ENCODE data around the gene UNC5B. TPM values are rescaled to one million over a fixed set of nuclear protein-coding genes. Genes with fewer than 3 reads are reported as not detected.

UNC5B gene
- total RNA-seq, 1 experiment from 2014 or later: 0.25 TPM

DNA sequence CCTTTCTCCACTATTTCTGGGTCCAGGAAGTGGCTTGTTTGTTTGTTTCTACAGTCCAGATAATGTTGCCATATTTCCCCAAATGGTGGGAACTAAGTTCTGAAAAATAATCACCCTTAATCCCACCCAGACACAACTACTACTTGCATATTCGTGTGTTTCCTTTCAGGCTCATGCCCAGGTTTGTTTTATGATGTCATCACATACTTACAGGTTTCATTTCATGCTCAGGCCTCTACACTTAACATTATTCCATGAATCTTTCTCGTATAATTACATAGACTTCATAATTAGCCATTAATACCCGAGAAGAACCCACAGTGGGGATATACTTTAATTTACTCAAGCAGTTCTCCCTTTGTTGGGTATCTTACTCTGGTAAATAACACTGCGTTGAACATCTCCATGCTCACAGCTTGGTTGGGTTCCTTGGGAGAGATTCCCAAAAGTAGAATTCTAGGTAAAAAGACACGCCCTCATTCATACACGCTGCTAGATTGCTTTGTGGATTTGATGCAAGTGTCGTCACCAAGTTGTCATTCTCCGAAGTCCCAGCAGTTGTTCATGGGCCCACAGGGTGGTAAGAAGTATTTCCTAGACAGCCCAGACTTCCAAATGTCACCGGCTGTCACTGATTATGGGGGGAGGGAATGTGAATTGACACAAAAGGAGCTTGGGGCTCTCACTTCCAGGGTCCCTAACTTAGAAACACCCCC is 42.6 kb downstream of the UNC5B start:
- DNase-seq (ENCODE audit: low read depth): no peak

DNA sequence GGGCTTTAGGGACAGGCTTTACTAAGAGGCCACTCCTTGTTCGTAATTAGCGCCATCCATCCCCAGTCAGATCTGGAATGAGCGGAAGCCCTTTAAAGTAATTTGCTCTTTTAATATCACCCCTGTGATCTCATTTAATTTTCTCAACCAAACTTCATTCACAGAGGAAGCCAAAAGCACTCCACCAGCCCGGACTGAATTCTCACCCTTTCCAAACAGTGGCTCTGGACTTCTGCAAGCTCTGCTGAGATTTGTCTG is 43.1 kb downstream of the UNC5B start:
- no peak for DNase-seq (ENCODE audit: low read depth)

DNA sequence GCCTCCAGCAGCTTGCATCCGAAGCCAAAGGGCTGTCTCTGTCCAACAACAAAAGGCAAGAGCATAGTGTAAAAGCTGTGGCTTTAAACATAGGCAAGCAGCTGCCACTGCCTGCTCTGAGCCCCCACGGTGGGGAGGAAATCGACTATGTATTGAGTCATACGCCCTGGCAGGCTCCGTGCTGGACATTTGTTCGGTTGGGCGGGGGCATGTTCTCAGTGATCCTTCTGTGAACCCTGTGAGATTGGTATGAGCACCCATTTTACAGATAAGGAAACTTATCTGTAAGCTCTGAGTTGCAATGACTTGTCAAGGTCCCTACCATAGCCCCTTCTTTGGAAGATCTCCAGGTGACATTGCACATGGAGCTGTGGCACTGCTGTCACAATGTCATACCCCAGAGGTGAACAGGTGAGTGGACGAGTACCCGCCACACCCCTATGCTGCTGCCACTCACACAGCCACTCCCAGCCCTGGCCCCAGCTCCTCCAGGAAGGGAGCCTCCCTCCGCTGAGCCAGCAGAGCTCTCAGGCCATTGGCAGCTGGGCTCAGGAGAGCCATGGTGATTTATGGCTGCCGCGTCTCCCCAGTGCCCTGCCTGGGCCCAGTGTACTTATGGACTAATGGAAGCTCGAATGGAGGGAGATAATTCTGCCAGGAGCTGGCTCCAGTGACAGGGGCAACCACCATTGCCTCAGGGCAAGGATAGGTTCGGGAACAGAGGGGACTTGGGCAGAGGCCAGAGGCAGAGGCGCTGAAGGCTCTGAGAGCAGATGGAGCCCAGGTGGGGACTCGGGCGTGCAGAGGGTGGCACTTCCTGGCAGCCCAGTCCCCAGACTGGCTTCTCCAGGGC is 43.7 kb downstream of the UNC5B start:
- peak; percentile 56 for DNase-seq (ENCODE audit: low read depth)

DNA sequence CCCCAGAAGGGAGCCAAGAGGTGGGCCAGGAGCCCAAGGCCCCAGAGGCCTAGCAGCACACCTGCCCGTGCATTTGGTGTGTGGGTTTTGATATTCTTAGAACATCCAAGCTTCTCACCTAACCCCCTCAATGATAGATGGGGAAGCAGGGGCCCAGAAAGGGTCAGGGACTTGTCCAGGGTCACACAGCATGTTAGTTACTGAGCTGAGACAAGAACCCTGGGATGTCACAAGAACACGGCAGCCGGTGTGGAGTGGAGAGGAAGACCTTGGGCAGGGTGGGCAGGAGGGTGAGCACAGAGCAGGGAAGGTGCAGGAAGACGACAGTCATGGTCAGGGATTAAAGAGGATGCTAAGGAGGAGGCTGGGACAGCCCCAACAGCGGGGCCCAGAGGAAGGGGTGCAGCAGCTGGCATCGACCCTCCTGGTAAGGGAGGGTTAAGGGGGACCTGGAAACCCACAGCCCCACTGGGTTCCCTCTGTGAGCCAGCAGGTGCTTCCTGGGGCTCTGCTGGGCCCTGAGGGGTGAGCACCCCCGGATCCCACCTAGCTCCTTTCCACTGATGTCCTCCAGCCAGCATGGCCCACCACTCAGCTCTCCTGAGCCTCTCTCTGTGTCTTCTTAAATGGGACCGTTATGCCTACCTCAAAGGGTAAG is 44.4 kb downstream of the UNC5B start:
- no peak for DNase-seq (ENCODE audit: low read depth)

DNA sequence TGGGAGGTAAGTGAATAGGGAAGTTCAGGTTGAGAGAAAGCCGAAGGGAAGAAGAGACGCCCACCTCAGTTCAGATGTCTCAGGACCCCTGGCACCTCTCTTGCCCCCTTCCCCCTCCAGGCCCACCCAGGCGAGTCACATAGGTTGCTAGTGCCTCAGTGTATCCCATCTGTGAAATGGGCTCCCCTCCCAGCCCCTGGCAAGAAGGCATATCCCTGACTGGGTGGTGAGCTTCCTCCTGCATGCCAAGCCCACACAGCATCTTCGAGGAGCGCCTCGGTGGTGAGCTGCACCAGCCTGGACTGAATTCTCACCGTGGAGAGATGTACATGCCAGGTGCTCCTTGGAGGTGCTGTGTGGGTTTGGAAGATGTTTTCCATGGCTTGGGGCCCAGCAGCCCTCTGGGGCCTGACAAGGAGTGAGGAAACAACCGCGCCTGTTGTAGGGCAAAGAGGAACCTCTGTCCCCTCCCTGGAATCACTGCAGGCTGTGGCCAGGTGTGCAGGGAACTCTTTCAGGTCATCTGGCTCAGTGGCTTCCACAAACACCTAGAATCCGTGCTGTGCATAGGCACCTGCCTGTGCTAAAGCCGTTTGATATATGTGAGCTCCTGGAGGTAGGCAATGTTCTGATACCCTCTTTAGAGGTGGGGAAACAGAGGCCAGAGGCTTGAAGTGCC is 45.1 kb downstream of the UNC5B start:
- DNase-seq (ENCODE audit: low read depth): no peak

DNA sequence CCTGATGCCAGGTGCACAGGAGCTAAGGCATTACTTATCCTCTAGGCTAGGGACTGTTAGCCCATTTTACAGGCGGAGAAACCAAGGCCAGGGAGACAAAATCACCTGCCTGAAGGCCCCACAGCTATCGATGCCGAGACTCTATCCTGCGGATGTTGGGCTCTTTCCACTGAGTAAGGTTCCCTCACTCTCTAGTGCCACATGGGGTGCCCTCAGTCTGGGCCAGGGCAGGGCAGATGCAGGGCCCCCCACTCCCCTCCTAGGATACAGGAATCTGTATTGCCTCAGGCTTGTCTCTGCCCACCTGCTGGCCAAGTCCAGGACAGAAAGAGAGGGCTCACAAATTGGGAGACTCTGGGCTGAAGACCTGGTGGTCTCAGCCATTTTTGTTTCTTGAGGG is 45.7 kb downstream of the UNC5B start:
- no peak for DNase-seq (ENCODE audit: low read depth)

DNA sequence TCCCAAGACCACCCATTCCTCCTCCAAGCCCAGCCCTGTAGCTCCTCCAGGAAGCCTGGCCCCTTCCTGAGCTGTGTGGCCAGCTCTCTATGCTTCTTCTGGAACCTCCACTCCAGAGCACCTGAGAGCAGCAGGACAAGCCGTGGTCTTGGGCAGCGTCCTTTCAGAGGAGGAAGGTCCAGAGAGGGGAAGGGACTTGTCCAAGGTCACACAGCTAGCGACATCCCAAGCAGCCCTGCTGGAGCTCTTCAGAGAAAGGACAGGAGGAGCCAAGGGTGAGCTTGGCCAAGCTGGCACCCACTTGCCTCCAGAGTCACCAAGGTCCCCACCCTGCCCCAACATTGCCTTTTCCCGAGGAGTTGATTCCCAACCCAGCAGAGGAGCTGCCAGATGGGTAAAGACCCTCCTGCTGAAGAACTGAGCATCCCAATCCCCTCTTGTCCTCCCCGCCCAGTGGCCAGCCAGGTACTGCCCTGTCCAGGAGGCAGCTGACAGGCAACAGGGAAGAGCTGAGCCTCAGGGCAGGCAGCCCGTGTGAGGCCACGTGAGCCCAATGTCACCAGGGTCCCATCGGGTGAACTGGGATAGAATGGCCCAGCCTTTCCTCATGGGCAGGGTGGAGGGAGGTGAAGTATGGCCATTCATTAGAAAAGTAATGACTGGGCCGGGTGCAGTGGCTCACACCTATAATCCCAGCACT is 46.2 kb downstream of the UNC5B start:
- no peak for DNase-seq (ENCODE audit: low read depth)

DNA sequence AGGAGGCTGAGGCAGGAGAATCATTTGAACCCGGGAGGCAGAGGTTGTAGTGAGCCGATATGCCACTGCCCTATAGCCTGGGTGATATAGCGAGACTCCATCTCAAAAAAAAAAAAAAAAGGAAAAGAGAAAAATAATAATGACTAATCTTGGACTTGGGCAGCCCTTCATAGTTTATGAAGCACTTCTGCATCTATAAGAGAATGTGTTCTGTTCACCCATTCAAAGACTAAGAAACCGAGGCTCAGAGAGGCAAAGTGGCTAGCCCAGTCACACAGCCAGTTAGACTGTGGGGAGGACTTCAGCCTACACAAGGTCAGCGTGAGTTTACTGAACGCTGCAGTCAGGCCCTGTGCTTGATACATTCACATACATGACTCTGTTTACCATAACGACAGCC is 46.9 kb downstream of the UNC5B start:
- DNase-seq (ENCODE audit: low read depth): no peak

DNA sequence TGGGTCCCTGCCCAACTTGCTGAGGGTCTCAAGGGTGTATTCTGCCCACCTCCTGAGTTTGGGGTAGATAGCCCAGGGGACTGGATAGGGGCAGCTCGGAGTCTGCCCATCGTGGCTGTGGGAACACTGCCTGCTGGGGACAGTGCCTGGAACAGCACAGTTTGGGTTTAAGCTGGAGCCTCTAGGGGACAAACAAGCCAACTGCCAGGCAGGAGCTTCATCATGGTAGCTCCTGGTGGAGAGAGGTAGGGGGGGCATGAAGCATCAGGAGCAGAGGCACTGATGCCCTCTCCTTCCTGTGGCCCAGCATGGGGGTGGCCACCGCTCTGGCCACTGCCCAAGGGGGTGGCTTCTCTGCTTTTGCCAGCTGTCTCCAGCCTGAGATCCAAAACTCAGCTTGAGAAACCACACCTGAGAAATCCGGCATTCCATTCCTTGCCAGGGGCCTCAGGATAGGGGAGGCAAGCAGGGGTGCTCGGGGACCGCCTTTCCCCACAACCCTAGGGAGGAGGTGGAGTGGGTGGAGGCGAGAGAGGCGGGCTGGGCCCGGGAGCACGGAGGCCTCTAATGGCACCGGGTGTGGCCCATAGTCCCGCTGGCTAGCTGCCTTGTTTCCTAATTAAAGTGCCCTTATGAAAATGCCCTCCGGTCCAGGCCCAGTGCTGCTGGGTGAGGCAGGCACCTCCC is 47.6 kb downstream of the UNC5B start:
- DNase-seq (ENCODE audit: low read depth): no peak

DNA sequence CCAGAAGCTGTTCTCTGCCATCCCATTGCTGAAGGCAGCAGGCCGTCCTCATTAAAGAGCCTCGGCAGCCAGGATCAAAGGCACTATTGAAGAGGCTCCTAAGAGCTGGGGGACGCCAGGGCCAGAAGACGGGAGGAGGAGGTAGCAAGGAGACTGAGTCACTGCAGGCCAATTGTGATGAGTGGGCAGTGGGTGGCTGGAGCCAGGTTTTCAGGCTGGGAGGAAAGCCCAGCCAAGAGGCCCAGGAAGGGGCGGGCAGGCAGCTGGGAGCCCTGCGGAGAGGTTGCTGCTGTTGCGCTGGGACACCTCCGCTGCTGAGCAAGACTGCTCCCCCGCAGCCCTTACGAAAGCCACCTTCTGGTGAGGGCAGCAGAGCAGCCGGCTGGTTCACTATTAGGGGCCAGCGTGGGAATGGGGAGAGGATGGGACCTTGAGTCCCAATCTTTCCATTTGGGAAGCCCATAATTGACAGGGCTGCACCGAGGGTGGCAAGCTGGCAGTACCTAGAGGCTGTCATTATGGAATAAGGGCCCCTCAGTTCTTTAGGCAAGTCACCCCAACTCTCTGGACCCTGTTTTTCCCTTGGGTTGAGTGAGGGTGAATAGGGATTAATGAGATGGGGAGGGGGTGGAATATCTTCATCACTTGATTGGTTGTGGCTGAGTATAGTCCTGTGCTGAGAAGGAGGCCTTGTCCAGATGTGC is 48.4 kb downstream of the UNC5B start:
- DNase-seq (ENCODE audit: low read depth): peak; percentile 62

DNA sequence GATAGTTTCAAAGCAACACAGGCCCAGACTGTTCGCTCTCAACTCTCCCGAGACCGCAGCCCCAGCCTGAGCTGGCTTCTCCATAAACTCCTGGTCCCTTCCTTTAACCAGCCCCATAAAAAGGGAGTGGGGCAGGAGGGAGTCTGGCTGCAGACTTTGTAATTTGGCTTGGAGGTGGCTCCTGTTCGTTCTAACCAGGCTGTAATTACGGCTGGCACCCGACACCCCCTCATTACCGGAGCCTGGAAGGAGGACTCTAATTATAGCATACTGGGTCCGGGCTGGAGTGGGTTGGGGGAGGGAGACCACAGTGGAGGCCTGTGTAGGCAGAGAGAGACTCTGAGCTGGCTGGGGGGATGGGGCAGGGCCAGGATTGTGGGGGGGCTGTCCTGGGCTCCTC is 49.7 kb downstream of the UNC5B start:
- DNase-seq (ENCODE audit: low read depth): no peak

DNA sequence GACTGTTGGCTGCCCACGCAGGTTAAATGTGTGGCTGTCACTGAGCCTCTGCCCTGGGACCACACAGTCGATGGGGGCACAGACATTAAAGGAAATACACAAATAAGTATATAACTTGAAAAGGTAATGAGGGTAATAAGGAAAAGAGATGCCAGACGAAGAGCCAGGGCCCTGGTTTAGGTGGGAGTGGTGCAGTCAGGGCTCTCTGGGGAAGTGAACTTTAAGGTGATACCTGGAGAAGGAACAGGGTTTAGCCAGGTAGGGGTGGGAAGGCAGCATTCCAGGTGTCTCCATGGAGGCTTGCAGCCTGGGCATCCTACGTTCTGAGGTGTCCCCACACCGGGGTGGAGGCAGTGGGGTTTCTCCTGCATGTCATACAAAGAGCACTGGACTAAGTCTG is 50.4 kb downstream of the UNC5B start:
- DNase-seq (ENCODE audit: low read depth): no peak

DNA sequence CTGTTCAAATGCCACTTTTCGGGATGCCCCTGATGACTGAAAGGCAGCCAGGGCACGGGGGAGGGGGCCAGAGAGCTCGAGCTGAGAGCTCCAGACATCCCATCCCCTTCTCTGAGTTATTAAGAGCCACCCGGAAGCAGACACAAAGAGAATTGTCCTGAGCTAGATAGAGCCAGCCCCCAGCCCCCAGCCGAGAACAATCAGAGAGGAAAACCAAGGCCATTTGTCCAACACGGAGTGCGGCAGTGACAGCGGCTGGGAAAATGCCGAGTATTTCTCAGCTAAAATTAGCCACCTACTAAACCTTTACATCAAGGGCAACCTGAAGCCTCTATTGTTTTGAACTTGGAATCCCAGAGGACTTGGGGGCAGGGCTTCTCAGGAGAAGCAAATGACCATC is 51.0 kb downstream of the UNC5B start:
- no peak for DNase-seq (ENCODE audit: low read depth)

DNA sequence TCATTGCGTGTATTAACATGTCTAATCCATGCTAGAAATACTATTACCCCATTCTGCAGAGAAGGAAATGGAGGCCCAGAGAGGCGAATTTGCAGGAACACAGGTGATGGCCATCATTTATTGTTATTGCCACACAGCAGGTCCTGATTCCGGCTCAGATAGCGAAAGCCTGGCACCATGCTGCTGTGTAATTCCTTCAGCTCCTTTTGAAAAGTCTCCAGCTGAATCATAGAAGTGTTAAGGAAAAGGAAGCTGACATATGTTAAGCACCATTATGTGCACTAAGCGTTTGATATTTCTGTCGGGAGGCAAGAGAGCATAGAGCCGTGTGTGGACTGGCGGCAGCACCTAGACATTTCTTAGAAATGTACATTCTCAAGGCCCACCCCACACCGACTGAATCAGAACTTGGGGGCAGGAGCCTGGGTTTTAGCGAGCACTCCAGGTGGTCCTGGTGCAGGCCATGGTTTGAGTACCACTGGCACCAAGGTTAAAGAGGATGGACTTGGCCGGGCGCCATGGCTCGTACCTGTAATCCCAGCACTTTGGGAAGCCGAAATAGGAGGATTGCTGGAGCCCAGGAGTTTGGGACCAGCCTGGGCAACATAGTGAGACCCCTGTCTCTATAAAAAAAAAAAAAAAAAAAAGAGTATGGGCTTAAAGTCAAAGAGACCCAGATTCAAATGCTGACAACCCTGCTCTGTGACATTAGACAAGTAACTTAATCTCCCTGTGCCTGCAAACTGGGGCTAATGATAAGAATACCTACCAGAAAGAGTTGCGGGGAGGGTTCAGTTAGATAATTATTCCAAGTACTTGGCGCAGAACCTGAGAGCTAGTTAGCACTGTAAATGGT is 52.2 kb downstream of the UNC5B start:
- DNase-seq (ENCODE audit: low read depth): no peak

DNA sequence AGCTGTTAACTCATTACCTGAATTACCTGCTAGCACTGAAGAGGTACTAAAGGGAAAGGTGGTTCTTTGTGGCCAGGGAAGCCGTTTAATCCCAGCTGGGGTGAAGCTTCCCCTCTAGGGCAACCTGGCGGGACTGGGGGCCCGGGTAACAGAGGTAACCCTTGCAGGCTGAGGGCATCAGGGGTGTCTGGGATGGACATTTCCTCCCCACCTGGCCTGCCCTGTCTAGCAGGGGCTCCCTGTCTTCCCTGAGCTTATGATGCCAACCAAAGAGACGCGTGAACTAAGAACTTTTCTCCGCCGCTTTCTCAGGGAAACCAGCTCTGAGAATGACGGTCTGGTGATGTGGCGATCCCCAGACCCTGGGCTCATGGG is 52.8 kb downstream of the UNC5B start:
- no peak for DNase-seq (ENCODE audit: low read depth)

DNA sequence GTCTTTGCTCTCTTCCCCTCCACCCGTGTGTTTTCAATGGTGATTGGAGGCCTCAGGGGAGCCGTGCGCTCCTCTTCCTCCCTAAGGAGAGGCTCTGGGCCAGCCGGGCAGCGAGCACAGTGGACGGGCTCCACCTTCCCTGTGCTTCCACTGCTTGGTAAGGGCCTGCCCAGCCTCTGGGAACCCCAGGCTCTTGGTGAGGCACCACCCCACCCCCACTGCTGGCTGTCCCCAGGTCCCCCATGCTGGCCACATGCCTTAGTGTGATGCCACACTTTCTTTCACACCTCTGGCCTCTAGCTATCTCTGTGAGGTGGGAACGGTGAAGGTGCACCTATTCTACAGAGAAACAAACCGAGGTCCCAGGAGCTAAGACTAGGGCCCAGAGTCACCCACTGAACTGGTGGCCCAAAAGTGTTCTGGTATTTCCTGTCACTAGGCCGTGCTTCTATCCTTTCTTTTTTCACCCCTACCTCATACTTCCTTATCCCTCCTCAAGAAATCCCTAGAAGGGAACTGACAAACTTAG is 53.3 kb downstream of the UNC5B start:
- DNase-seq (ENCODE audit: low read depth): no peak

DNA sequence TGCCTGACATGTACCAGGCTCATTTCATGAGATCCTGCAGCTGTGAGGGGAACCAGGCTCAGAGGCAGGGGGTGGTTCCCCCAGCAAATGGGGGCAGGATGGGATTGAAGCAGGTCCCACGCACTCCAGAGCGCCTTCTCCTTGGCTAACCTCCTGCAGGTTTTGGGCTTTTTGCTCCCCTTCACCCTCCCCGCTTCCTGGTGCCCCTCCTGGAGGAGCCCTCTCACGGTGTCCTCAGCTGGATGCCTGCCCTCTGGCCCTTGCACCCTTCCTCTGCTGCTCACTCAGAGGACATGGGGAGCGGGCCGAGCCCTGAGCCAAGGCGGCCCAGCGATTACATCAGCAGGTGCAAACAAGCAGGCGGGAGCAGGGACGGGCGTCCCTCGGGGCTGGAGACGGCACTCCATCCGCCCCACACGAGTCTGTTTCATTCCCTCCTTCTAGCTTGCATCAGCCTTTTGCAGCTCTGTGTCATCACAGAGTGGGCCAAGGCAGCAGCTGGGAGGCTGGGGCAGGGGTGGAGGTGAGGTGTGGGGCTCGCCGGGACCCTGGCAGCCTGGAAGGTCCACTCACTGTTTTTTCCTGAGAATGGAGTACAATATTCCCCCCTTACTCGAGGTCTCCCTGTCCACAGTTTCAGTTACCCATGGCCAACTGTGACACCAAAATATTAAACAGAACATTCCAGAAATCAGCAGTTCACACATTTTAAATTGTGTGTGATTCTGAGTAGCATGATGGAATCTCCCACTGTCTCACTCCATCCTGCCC is 54.0 kb downstream of the UNC5B start:
- no peak for DNase-seq (ENCODE audit: low read depth)

DNA sequence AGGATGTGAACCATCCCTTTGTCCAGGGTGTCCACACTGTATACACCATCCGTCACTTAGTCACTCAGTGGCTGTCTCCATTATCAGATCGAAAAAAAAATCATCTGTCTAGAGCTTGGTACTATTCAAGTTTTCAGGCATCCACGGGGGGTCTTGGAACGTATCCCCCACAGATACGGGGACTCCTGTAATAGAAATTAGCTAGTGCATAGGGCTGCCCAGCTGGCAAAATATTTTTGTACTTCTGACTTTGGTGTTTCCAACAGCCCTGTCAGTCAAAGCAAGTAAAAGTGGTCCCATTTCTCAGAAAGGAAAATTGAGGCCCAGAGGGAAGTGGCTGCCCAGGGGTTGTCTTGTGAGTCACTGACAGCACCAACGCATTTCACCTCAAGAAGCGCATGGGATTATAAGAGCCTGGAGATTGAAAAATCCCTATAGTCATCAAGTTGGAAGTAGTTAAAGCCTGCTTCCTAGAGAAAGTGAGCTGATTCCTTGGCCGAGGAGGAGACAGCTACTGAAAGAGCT is 54.6 kb downstream of the UNC5B start:
- DNase-seq (ENCODE audit: low read depth): no peak
